Measurements from ENCODE around the gene CCDC88C.

Gene CCDC88C

DNA sequence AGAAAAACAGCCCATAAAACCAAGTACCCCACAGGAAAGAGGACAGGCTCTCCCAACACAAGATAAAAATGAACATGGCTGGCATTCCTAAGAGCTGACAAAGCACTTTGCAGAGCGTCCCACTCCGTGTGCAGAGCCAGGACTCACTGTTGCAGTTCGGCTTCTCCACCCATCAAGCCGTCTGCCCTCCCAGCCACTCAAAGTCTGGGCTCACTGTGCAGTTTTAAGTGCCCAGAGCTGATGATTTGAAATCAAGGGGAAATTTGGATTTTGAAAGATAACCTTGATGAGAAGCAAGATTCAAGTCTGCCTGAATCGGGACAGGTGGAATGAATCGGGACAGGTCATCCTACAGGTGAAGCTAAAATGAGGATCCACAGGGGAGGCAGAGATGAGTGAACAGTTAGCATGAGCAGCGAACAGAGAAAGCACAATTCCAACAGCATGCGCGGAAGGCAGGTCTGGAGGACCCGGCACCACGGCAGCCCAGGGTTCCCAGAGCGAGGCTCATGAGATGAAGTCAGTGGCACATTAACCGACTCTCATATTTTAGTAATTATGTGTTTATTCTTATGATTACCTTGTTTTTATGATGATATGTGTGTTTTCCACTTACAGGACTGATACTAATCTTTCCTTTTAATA lies 133.4 kb downstream of the CCDC88C start:
- TF ChIP-seq, protein P1, sequence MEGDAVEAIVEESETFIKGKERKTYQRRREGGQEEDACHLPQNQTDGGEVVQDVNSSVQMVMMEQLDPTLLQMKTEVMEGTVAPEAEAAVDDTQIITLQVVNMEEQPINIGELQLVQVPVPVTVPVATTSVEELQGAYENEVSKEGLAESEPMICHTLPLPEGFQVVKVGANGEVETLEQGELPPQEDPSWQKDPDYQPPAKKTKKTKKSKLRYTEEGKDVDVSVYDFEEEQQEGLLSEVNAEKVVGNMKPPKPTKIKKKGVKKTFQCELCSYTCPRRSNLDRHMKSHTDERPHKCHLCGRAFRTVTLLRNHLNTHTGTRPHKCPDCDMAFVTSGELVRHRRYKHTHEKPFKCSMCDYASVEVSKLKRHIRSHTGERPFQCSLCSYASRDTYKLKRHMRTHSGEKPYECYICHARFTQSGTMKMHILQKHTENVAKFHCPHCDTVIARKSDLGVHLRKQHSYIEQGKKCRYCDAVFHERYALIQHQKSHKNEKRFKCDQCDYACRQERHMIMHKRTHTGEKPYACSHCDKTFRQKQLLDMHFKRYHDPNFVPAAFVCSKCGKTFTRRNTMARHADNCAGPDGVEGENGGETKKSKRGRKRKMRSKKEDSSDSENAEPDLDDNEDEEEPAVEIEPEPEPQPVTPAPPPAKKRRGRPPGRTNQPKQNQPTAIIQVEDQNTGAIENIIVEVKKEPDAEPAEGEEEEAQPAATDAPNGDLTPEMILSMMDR (IDR thresholded peaks at IDR 0.05; ENCODE audit: control extremely low read depth, extremely low read depth, low read depth, missing control alignments), result no peak
- no peak for DNase-seq (ENCODE audit: extremely low spot score)
- ChIA-PET POLR2A (no interaction called here), CTCF (interaction anchor here (0.8 to 12.9 kb wide), 4 partner anchors 74 to 385 kb away, joined by 3 to 197 read pairs (median 3); no protein-coding TSS in a partner anchor)

- TF ChIP-seq, protein P1 (IDR thresholded peaks at IDR 0.05; ENCODE audit: control extremely low read depth, extremely low read depth, low read depth, missing control alignments), result no peak
- no peak for DNase-seq (ENCODE audit: extremely low spot score)
- ChIA-PET CTCF (interaction anchor here (12.9 kb wide), 1 partner anchor 109 kb away, joined by 197 read pairs; no protein-coding TSS in a partner anchor), POLR2A (no interaction called here)
Measured at GRCh38 chr14:91283666-91284065, 134.0 kb downstream of the CCDC88C start.

DNA sequence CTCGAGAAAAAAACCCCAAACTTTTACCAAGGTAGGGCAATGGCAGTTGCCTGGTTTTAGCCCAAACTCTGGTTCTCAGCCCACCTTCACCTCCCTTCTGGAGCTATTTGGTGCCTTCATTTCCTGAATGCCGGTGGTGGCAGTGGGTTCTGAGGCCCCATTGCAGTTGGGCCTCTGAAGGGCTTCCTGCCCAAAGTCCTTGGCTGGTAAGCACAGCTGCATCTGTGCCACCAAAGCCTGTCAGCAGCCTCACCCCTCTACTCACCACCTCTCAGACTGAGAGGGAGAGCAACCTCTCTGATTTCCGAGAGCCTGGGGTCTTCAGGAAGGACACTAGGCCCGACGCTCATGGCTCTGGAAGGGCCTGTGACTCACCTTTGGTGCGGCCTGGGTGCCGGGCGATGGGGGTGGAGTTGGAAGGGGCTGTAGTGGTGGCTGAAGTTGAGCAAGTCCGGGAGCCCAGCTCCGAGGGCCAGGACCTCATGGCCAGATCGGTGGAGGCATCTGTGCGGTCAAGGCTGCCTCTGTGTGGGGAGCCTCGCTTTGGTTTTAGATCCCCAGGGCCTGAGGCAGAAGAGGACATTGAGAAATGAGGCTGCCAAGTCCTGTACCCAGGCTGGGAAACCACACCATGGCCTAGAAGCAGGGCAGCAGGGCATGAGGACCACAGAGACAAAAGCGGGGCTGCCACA lies 134.5 kb downstream of the CCDC88C start:
- DNase-seq (ENCODE audit: extremely low spot score), result no peak
- TF ChIP-seq, protein P1 (IDR thresholded peaks at IDR 0.05; ENCODE audit: control extremely low read depth, extremely low read depth, low read depth, missing control alignments), result no peak
- ChIA-PET POLR2A (no interaction called here), CTCF (interaction anchor here (8.0 to 12.9 kb wide), 2 partner anchors 108 to 109 kb away, joined by 59 to 197 read pairs; no protein-coding TSS in a partner anchor)

- ChIA-PET POLR2A (no interaction called here), CTCF (interaction anchor here (1.2 to 8.0 kb wide), 2 partner anchors 12 to 106 kb away, joined by 3 to 59 read pairs; no protein-coding TSS in a partner anchor)
- TF ChIP-seq, protein P1 (IDR thresholded peaks at IDR 0.05; ENCODE audit: control extremely low read depth, extremely low read depth, low read depth, missing control alignments), result no peak
- DNase-seq (ENCODE audit: extremely low spot score), result no peak
Measured at GRCh38 chr14:91281346-91281745, 136.3 kb downstream of the CCDC88C start.

DNA sequence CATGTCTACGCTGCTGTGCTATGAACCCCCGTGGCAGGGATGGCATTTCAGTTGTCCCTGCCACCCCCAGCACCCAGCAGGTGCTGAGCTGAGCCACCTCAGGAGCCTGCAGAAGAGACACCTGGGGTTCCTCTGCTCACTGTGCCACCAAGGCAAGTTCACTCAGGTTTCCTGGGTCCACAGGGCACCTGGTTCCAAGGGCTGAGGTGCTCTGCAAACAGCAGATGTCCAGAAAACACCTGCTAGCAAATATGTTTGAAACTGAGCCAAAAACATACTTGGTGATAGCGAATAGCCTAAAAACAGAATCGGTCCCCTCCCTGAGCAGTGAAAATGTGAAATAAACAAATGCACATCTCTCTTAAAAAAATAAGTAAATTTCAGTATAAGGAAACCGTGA lies 137.5 kb downstream of the CCDC88C start:
- TF ChIP-seq, protein P1 (IDR thresholded peaks at IDR 0.05; ENCODE audit: control extremely low read depth, extremely low read depth, low read depth, missing control alignments), result no peak
- CTCF ChIA-PET, result interaction anchor here (1.2 to 8.0 kb wide), 3 partner anchors 10 to 105 kb away, joined by 3 to 59 read pairs (median 7); no protein-coding TSS in a partner anchor
- POLR2A ChIA-PET, result no interaction called here
- no peak for DNase-seq (ENCODE audit: extremely low spot score)

DNA sequence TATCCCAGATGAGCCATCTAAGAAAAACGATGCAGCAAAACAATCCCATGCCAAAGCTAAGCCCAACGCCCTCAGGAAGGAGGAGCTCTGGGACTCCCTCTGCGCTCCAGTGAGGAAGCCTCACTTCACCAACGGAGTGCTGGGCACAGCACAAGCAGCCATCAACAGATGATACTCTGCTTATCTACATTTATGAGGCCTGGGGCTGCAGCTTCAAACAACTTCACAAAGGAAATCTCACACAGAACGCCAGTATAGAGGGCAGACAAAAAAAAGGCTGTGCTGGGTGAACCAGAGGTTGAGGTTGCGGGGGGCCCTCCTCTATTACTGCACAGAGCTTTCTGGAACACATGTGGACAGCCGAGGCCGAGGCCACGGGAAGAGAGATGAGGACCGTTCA lies 138.3 kb downstream of the CCDC88C start:
- TF ChIP-seq, protein P1 (IDR thresholded peaks at IDR 0.05; ENCODE audit: control extremely low read depth, extremely low read depth, low read depth, missing control alignments), result no peak
- no peak for DNase-seq (ENCODE audit: extremely low spot score)
- POLR2A ChIA-PET, result no interaction called here
- CTCF ChIA-PET, result interaction anchor here (1.7 to 8.0 kb wide), 3 partner anchors 11 to 104 kb away, joined by 5 to 59 read pairs (median 7); partner anchors contain the start of gene GPR68
